H1 (cell line): ENCODE results near the gene ARHGAP42. TPM values are rescaled to one million over a fixed set of nuclear protein-coding genes. Genes with fewer than 3 reads are reported as not detected.

ENCODE experiments used
- CHD7 ChIP-seq: fragments of 300-600 bp; sonication (generic); IDR thresholded peaks from 2 replicates; pipeline ENCODE4 v1.7.1; 2012; ENCODE audit warnings: low read length, moderate library complexity, mild to moderate bottlenecking, inconsistent platforms; ENCODE audit not compliant: insufficient replicate concordance
- polyA plus RNA-seq, 7 experiments: library from polyadenylated mRNA; depleted of rRNA in 3 of 7; stranded (reverse) in 5 of 7; unstranded in 2 of 7; fragments of >200 nt in 5 of 7; fragments of 200-250 nt in 2 of 7; gene quantifications; 1 replicate in 5 of 7; 2 replicates in 1 of 7; 4 replicates in 1 of 7; pipeline versions ENCODE4 v1.2.1 to v1.2.3, GENCODE V29; 2011 to 2013; ENCODE audit warnings: missing spikeins in 2 of 7, mixed read lengths in 2 of 7
- total RNA-seq: library from RNA; stranded (reverse); fragmentation: NEBNext Ultra II Directional; extraction: Animal tissue kit (Norgen Biotek cat#: 25700); gene quantifications from 2 replicates; pipeline ENCODE4 v1.2.1, GENCODE V29; 2021

Gene ARHGAP42
- total and polyA plus RNA-seq, 2 of the 8 experiments (the other 6 are each of a cell fraction or from before 2014, with no cell fraction given): 22.2 to 33.5 TPM

GRCh38 chr11:101009690-101010055, 322.6 kb downstream of the ARHGAP42 start (continued):
- TF ChIP-seq CHD7: no peak
